ENCODE measurements around the gene GHRHR. TPM values are rescaled to one million over a fixed set of nuclear protein-coding genes. Genes with fewer than 3 reads are reported as not detected.

The GHRHR gene
- total and polyA plus RNA-seq, 9 of the 15 experiments (the other 6 are each of a cell fraction or from before 2014, with no cell fraction given): not detected

- intact Hi-C loops (cut with micrococcal nuclease): no loop called here
- in situ Hi-C loops (cut with MboI): no loop called here
- Histone ChIP-seq H3K9ac (ENCODE audit: insufficient read depth in 1 of 2, low read depth in 2 of 2, low read length in 2 of 2) (no peak overlapping the region), H3K36me3 (ENCODE audit: control insufficient read depth, insufficient read depth, low read length) (no peaks in the 10 kb centered on the region), H3K27ac (ENCODE audit: extremely low read depth, low read depth, low read length) (no peak overlapping the region), H3K4me2 (ENCODE audit: insufficient read depth, low read length) (no peak overlapping the region), H3K4me3 (no peak overlapping the region), H4K20me1 (replicated peaks; ENCODE audit: control insufficient read depth, insufficient read depth, low read length) (no peaks in the 10 kb centered on the region), H3K27me3 (ENCODE audit: control insufficient read depth in 2 of 2, insufficient read depth in 2 of 2, low read length in 2 of 2) (peaks cover 21 to 52% of the 10 kb centered on the region in 2 experiments; a peak in 4 of 5 replicates), H3K4me1 (replicated peaks in 1 of 2; ENCODE audit: control insufficient read depth in 2 of 2, insufficient read depth in 2 of 2, low read length in 2 of 2) (peaks cover 0 to 11% of the 10 kb centered on the region in 2 experiments; a peak in 3 of 5 replicates), H3K9me1 (ENCODE audit: control insufficient read depth, insufficient read depth, low read length) (no peaks in the 10 kb centered on the region), H2AFZ (ENCODE audit: low read depth, low read length) (no peak overlapping the region), H3K9me3 (replicated peaks; ENCODE audit: control insufficient read depth, insufficient read depth, low read depth, low read length) (no peaks in the 10 kb centered on the region), H3K79me2 (ENCODE audit: control insufficient read depth, insufficient read depth, low read length) (no peaks in the 10 kb centered on the region)
- FAIRE-seq (no peak), DNase-seq (ENCODE audit: extremely low read depth in 1 of 4, low spot score in 3 of 4) (no peak), ATAC-seq (no peak)
- no TSS peak for BruUV-seq (replicated peaks)
- no peak for TF ChIP-seq MGA (IDR thresholded peaks at IDR 0.05)
- ChIA-PET POLR2A (no interaction called here), CTCF (ENCODE audit: low intra/inter-chr PET ratio) (no interaction called here)
- 4% methylated on average over 7 of the region's 7 CpGs for WGBS (ENCODE audit: insufficient coverage, low coverage, missing lambda C conversion rate)
Observed at GRCh38 chr7:30997316-30997715, 33.6 kb downstream of the GHRHR start.

Data from K562 (cell line).